ENCODE data around the gene NASP. TPM values are rescaled to one million over a fixed set of nuclear protein-coding genes. Genes with fewer than 3 reads are reported as not detected.

The NASP gene
- total RNA-seq, 1 donor from 2014 or later = 16.6 TPM

DNA sequence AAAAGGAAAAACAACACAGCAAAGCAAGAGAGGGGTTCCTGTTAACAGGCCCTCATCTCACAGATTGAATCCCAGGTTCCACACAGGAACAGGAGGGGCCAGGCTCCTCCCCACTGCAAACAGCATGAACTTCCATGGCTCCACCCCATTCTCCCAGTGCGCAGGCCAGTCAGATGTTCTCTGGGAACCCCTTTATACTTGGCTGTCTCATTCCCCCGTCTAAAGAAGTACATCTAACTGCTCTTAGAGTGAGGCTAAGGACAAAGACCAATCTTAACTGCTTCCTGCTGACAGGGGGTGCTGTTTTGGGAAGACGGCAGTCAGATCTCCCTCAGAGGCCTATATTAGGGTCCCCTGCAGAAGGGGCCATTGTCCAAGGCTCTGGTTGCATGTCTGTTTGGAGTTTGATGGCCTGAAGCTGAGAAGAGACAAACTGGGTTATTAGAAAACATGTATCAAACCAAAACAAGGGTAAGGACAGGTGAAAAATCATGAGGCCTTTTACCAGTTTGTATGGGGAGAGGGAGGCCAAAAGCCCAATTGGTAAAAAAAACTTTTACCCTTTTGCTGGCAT is 10.5 kb upstream of the NASP start:
- no peak overlapping the region for H3K4me3 ChIP-seq (ENCODE audit: low read depth, low read length)
- DNase-seq (ENCODE audit: low read depth) (no peak), FAIRE-seq (no peak)
- no peaks in the 10 kb centered on the region for H3K27me3 ChIP-seq (ENCODE audit: control insufficient read depth, insufficient read depth, low read length)
- TF ChIP-seq, protein P1, sequence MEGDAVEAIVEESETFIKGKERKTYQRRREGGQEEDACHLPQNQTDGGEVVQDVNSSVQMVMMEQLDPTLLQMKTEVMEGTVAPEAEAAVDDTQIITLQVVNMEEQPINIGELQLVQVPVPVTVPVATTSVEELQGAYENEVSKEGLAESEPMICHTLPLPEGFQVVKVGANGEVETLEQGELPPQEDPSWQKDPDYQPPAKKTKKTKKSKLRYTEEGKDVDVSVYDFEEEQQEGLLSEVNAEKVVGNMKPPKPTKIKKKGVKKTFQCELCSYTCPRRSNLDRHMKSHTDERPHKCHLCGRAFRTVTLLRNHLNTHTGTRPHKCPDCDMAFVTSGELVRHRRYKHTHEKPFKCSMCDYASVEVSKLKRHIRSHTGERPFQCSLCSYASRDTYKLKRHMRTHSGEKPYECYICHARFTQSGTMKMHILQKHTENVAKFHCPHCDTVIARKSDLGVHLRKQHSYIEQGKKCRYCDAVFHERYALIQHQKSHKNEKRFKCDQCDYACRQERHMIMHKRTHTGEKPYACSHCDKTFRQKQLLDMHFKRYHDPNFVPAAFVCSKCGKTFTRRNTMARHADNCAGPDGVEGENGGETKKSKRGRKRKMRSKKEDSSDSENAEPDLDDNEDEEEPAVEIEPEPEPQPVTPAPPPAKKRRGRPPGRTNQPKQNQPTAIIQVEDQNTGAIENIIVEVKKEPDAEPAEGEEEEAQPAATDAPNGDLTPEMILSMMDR (IDR thresholded peaks at IDR 0.05; ENCODE audit: insufficient read depth, low read length, severe bottlenecking) = no peak
- peaks cover 8% of the 10 kb centered on the region for H3K36me3 ChIP-seq (ENCODE audit: control insufficient read depth, insufficient read depth, low read length)

- TF ChIP-seq, protein P1 (IDR thresholded peaks at IDR 0.05; ENCODE audit: insufficient read depth, low read length, severe bottlenecking) = no peak
- Histone ChIP-seq H3K27me3 (ENCODE audit: control insufficient read depth, insufficient read depth, low read length) (no peaks in the 10 kb centered on the region), H3K4me3 (ENCODE audit: low read depth, low read length) (no peak overlapping the region), H3K36me3 (ENCODE audit: control insufficient read depth, insufficient read depth, low read length) (peaks cover 6% of the 10 kb centered on the region)
- no peak for DNase-seq (ENCODE audit: low read depth)
- FAIRE-seq = no peak
These were observed 9.7 kb upstream of the NASP start for GRCh38 chr1:45574105-45574626.

DNA sequence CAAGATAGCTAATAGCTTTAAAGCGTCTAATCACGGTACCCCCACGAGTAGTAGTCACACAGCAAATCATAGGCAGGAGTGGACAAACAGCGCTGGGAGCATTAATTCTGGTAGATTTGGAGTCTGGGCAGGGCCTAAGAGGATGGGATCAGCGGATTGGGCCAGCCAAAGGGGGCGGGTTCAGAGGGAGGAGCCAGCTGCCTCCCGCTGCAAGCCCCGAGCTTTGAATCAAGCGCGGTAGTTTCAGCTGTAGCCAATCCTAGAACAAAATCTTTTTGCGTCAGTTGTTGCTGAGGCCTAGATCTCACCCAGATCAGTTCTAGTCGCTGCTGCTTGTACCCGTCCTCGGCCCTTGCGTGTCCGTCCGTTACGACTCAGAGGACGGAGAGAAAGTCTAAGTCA is 576 bp upstream of the NASP start:
- no peaks in the 10 kb centered on the region for H3K27me3 ChIP-seq (ENCODE audit: control insufficient read depth, insufficient read depth, low read length)
- FAIRE-seq = no peak
- peak; percentile 96 for DNase-seq (ENCODE audit: low read depth)
- peak overlapping the region; percentile 94 for H3K4me3 ChIP-seq (ENCODE audit: low read depth, low read length)
- TF ChIP-seq, protein P1 (IDR thresholded peaks at IDR 0.05; ENCODE audit: insufficient read depth, low read length, severe bottlenecking) = no peak
- H3K36me3 ChIP-seq (ENCODE audit: control insufficient read depth, insufficient read depth, low read length) = no peaks in the 10 kb centered on the region

DNA sequence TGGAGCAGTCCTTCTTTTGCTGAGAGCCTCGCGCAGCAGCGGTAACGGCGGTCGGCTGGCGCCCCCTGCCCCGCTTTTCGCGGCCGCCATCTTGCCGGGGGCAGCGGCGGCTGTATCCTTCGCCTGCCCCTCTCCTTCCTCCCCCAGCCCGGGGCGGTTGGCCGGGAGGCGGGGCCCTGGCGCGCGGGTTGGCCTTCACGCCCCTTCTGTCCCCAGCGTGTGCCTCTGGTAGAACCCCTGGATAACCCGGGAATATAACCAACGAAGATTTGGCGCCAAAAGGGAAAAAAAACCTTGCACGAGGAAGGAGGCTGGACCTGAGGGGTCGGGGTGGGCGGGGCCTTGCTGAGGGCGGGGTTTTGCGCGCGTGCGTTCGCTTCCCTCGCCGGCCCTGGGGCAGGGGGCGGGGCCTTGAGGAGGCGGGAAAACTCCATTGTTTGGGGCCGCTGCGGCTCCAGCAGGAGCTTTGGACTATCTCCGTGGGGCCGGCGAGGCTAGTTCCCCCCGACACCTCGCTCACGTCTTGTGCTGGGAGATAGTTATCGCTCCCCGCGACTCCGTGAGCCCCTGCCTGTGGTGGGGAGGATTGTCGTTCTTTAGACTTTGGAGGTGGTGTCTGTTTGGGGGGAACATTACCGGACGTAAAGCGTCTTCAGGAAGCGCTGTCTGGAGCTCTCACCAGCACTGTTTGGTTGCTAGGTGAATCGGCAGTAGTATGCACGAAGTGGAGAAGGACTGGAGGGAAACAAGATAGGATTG is 689 bp downstream of the NASP start:
- FAIRE-seq (no peak), DNase-seq (ENCODE audit: low read depth) (peak; percentile 81)
- TF ChIP-seq, protein P1 (IDR thresholded peaks at IDR 0.05; ENCODE audit: insufficient read depth, low read length, severe bottlenecking) = peak; percentile 14
- no peaks in the 10 kb centered on the region for H3K27me3 ChIP-seq (ENCODE audit: control insufficient read depth, insufficient read depth, low read length)
- peak overlapping the region; percentile 94 for H3K4me3 ChIP-seq (ENCODE audit: low read depth, low read length)
- no peaks in the 10 kb centered on the region for H3K36me3 ChIP-seq (ENCODE audit: control insufficient read depth, insufficient read depth, low read length)

DNA sequence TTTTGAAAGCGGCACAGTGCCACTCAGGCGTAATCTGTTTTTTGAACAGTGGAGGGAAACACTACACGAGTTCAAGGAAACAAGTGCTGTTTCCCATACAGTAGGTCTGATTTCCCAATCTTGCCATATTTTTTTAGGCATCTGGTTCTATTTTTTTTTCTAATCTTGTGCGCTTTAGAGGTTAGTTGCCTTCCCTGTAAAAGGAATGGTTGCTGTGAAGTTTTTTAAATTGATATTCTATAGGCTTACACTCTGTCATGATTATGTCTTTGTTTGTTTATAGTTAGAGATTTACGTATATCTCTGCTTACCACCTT is 1.2 kb downstream of the NASP start:
- FAIRE-seq = no peak
- Histone ChIP-seq H3K4me3 (ENCODE audit: low read depth, low read length) (peak overlapping the region; percentile 94), H3K27me3 (ENCODE audit: control insufficient read depth, insufficient read depth, low read length) (no peaks in the 10 kb centered on the region), H3K36me3 (ENCODE audit: control insufficient read depth, insufficient read depth, low read length) (no peaks in the 10 kb centered on the region)
- TF ChIP-seq, protein P1 (IDR thresholded peaks at IDR 0.05; ENCODE audit: insufficient read depth, low read length, severe bottlenecking) = no peak
- DNase-seq (ENCODE audit: low read depth) = no peak
